Neural cell (in vitro differentiated cells): ENCODE measurements around the gene POLR2H. TPM values are rescaled to one million over a fixed set of nuclear protein-coding genes. Genes with fewer than 3 reads are reported as not detected.

Experiments
- H2AFZ ChIP-seq: fragments of 200-600, 300-800 bp; sonication (generic), shearing (Covaris generic); 2 replicates; pipeline ENCODE4 v1.6.0; 2014; ENCODE audit warnings: low read depth, mild to moderate bottlenecking, antibody characterized with exemption, low read length, moderate library complexity
- H3F3A ChIP-seq: fragments of 200-600 bp; shearing (Covaris generic); 2 replicates; pipeline ENCODE4 v1.6.1; 2016; ENCODE audit warnings: mild to moderate bottlenecking, moderate library complexity, mixed read lengths, antibody characterized with exemption, low read length; ENCODE audit not compliant: insufficient read depth, poor library complexity, severe bottlenecking
- H3K27ac ChIP-seq: fragments of 200-600, 300-800 bp; sonication (generic), shearing (Covaris generic); 2 replicates; pipeline ENCODE4 v1.5.1; 2014; ENCODE audit warnings: mild to moderate bottlenecking, low read length, moderate library complexity
- H3K27me3 ChIP-seq: fragments of 300-800, 200-600 bp; sonication (generic), shearing (Covaris generic); 2 replicates; pipeline ENCODE4 v1.6.0; 2014; ENCODE audit warnings: mild to moderate bottlenecking, low read depth, low read length, moderate library complexity; ENCODE audit not compliant: insufficient read depth
- H3K36me3 ChIP-seq: fragments of 300-800, 200-600 bp; sonication (generic), shearing (Covaris generic); 2 replicates; pipeline ENCODE4 v1.5.1; 2014; ENCODE audit warnings: mild to moderate bottlenecking, antibody characterized with exemption, low read length, moderate library complexity; ENCODE audit not compliant: insufficient read depth
- H3K4me2 ChIP-seq: fragments of 300-800, 200-600 bp; sonication (generic), shearing (Covaris generic); 2 replicates; pipeline ENCODE4 v1.6.0; 2014; ENCODE audit warnings: mild to moderate bottlenecking, low read length
- H3K4me3 ChIP-seq: fragments of 300-800, 200-600 bp; sonication (generic), shearing (Covaris generic); 2 replicates; pipeline ENCODE4 v1.5.1; 2014; ENCODE audit warnings: mild to moderate bottlenecking, low read length, moderate library complexity
- H3K79me2 ChIP-seq: fragments of 200-600 bp; shearing (Covaris generic); replicated peaks from 2 replicates; pipeline ENCODE4 v1.6.0; 2014; ENCODE audit warnings: mild to moderate bottlenecking, low read length, moderate library complexity; ENCODE audit not compliant: insufficient read depth
- H3K9ac ChIP-seq: fragments of 300-800, 200-600 bp; sonication (generic), shearing (Covaris generic); 2 replicates; pipeline ENCODE4 v1.6.1; 2016; ENCODE audit warnings: mild to moderate bottlenecking, low read length, mixed read lengths
- H3K9me2 ChIP-seq: fragments of 200-600 bp; shearing (Covaris generic); 2 replicates; pipeline ENCODE4 v1.6.1; 2016; ENCODE audit warnings: mild to moderate bottlenecking, low read length, mixed read lengths; ENCODE audit not compliant: insufficient read depth
- H3K9me3 ChIP-seq: fragments of 200-600, 300-800 bp; sonication (generic), shearing (Covaris generic); 2 replicates; pipeline ENCODE4 v1.6.1; 2016; ENCODE audit warnings: mild to moderate bottlenecking, mixed run types, low read length, moderate library complexity, mixed read lengths
- H4K20me1 ChIP-seq: fragments of 200-600 bp; shearing (Covaris generic); 2 replicates; pipeline ENCODE4 v1.6.1; 2016; ENCODE audit warnings: mild to moderate bottlenecking, mixed run types; ENCODE audit not compliant: insufficient read depth
- EP300 ChIP-seq: fragments of 450-650 bp; conservative IDR thresholded peaks from 2 replicates; pipeline ENCODE4 v1.6.1; 2014; ENCODE audit warnings: antibody characterized with exemption, mild to moderate bottlenecking, moderate library complexity; ENCODE audit not compliant: poor library complexity, severe bottlenecking
- EZH2 ChIP-seq: fragments of 200-600, 300-800 bp; shearing (Covaris generic), sonication (generic); IDR thresholded peaks from 2 replicates; pipeline ENCODE4 v1.6.1; 2014; ENCODE audit warnings: antibody characterized with exemption, low read length, borderline replicate concordance, mild to moderate bottlenecking; ENCODE audit not compliant: insufficient read depth, poor library complexity, severe bottlenecking
- MXI1 ChIP-seq: fragments of 450-650 bp; conservative IDR thresholded peaks from 2 replicates; pipeline ENCODE4 v1.6.1; 2014; ENCODE audit warnings: antibody characterized with exemption, mild to moderate bottlenecking; ENCODE audit not compliant: poor library complexity, severe bottlenecking
- POLR2AphosphoS5 ChIP-seq: IDR thresholded peaks from 2 replicates; pipeline ENCODE4 v1.6.1; 2012
- RAD21 ChIP-seq: fragments of 450-650 bp; conservative IDR thresholded peaks from 2 replicates; pipeline ENCODE4 v1.6.1; 2014; ENCODE audit warnings: antibody characterized with exemption, mild to moderate bottlenecking, moderate library complexity
- SMC3 ChIP-seq: fragments of 450-650 bp; conservative IDR thresholded peaks from 2 replicates; pipeline ENCODE4 v1.6.1; 2014; ENCODE audit warnings: antibody characterized with exemption, mild to moderate bottlenecking, moderate library complexity; ENCODE audit not compliant: poor library complexity
- TAF1 ChIP-seq: IDR thresholded peaks from 2 replicates; pipeline ENCODE4 v1.6.1; 2012; ENCODE audit warnings: low read depth
- polyA plus RNA-seq: library from polyadenylated mRNA; depleted of rRNA; stranded (reverse); fragments of >200 nt; gene quantifications from 2 replicates; pipeline ENCODE4 v1.2.3, GENCODE V29; 2014
- TF ChIP-seq, protein P1 (sequence below): IDR thresholded peaks from 2 replicates; pipeline ENCODE4 v1.6.1; 2012; ENCODE audit warnings: borderline replicate concordance
- TF ChIP-seq, protein P2 (sequence below): fragments of 450-650 bp; IDR thresholded peaks from 2 replicates; pipeline ENCODE4 v1.5.1; 2014; ENCODE audit warnings: antibody characterized with exemption, mild to moderate bottlenecking, moderate library complexity; ENCODE audit not compliant: poor library complexity, severe bottlenecking

POLR2H gene
- polyA plus RNA-seq, 1 donor from 2014 or later = 185 TPM

- Histone ChIP-seq H4K20me1 (no peaks in the 10 kb centered on the region), H3K4me3 (no peak overlapping the region), H3K27me3 (no peaks in the 10 kb centered on the region), H3K36me3 (peaks cover 5% of the 10 kb centered on the region), H3F3A (no peaks in the 10 kb centered on the region), H3K9ac (no peak overlapping the region), H3K4me2 (no peak overlapping the region), H3K9me3 (no peaks in the 10 kb centered on the region), H3K79me2 (peaks cover 8% of the 10 kb centered on the region), H3K27ac (no peak overlapping the region), H3K9me2 (no peaks in the 10 kb centered on the region), H2AFZ (no peak overlapping the region)
- TF ChIP-seq EZH2 (no peak), RAD21 (no peak), TAF1 (no peak), SMC3 (no peak), EP300 (no peak), MXI1 (no peak), POLR2AphosphoS5 (no peak)
- TF ChIP-seq, protein P1, sequence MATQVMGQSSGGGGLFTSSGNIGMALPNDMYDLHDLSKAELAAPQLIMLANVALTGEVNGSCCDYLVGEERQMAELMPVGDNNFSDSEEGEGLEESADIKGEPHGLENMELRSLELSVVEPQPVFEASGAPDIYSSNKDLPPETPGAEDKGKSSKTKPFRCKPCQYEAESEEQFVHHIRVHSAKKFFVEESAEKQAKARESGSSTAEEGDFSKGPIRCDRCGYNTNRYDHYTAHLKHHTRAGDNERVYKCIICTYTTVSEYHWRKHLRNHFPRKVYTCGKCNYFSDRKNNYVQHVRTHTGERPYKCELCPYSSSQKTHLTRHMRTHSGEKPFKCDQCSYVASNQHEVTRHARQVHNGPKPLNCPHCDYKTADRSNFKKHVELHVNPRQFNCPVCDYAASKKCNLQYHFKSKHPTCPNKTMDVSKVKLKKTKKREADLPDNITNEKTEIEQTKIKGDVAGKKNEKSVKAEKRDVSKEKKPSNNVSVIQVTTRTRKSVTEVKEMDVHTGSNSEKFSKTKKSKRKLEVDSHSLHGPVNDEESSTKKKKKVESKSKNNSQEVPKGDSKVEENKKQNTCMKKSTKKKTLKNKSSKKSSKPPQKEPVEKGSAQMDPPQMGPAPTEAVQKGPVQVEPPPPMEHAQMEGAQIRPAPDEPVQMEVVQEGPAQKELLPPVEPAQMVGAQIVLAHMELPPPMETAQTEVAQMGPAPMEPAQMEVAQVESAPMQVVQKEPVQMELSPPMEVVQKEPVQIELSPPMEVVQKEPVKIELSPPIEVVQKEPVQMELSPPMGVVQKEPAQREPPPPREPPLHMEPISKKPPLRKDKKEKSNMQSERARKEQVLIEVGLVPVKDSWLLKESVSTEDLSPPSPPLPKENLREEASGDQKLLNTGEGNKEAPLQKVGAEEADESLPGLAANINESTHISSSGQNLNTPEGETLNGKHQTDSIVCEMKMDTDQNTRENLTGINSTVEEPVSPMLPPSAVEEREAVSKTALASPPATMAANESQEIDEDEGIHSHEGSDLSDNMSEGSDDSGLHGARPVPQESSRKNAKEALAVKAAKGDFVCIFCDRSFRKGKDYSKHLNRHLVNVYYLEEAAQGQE = no peak
- TF ChIP-seq, protein P2, sequence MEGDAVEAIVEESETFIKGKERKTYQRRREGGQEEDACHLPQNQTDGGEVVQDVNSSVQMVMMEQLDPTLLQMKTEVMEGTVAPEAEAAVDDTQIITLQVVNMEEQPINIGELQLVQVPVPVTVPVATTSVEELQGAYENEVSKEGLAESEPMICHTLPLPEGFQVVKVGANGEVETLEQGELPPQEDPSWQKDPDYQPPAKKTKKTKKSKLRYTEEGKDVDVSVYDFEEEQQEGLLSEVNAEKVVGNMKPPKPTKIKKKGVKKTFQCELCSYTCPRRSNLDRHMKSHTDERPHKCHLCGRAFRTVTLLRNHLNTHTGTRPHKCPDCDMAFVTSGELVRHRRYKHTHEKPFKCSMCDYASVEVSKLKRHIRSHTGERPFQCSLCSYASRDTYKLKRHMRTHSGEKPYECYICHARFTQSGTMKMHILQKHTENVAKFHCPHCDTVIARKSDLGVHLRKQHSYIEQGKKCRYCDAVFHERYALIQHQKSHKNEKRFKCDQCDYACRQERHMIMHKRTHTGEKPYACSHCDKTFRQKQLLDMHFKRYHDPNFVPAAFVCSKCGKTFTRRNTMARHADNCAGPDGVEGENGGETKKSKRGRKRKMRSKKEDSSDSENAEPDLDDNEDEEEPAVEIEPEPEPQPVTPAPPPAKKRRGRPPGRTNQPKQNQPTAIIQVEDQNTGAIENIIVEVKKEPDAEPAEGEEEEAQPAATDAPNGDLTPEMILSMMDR = no peak
These were observed 5.2 kb downstream of the POLR2H start for GRCh38 chr3:184366619-184367289.

DNA sequence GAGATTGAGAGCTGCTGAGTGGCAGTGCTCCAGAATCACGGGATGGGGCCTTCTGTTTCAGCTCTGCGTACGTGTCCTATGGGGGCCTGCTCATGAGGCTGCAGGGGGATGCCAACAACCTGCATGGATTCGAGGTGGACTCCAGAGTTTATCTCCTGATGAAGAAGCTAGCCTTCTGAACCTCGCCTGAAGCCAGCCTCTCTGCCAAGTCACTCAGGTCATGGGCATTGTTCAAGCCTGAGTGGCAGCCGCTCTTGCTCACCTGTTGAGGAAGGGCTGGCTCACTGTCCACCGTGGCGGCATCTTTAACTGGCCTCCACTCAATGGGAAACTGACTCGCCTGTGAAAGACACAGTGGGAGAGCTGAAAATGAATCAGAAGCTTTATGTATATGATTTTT lies 6.6 kb downstream of the POLR2H start:
- H3K9me3 ChIP-seq = no peaks in the 10 kb centered on the region
- no peak overlapping the region for H3K9ac ChIP-seq
- H3F3A ChIP-seq = no peaks in the 10 kb centered on the region
- no peaks in the 10 kb centered on the region for H3K9me2 ChIP-seq
- no peak overlapping the region for H3K4me2 ChIP-seq
- peaks cover 5% of the 10 kb centered on the region for H3K36me3 ChIP-seq
- no peak overlapping the region for H2AFZ ChIP-seq
- no peaks in the 10 kb centered on the region for H3K27me3 ChIP-seq
- peaks cover 8% of the 10 kb centered on the region for H3K79me2 ChIP-seq
- no peaks in the 10 kb centered on the region for H4K20me1 ChIP-seq
- TF ChIP-seq EZH2 (no peak), MXI1 (no peak), POLR2AphosphoS5 (no peak), SMC3 (no peak), TAF1 (no peak), EP300 (no peak), RAD21 (no peak)
- TF ChIP-seq, protein P1 = no peak
- TF ChIP-seq, protein P2 = no peak
- no peak overlapping the region for H3K4me3 ChIP-seq
- no peak overlapping the region for H3K27ac ChIP-seq
